Measurements from ENCODE around the gene SPRYD4. TPM values are rescaled to one million over a fixed set of nuclear protein-coding genes. Genes with fewer than 3 reads are reported as not detected.

The SPRYD4 gene
- total RNA-seq, 1 donor from 2014 or later: 3.2 TPM

GRCh38 chr12:56521209-56521589 lies 52.8 kb downstream of the SPRYD4 start:
- ATAC-seq (peak; percentile 41), DNase-seq (peak; percentile 76)
- no peak for TF ChIP-seq CTCF (IDR thresholded peaks at IDR 0.05)
- Histone ChIP-seq H3K36me3 (no peaks in the 10 kb centered on the region), H3K4me1 (peaks cover 48% of the 10 kb centered on the region), H3K4me3 (peak overlapping the region; percentile 78), H3K27ac (peak overlapping the region; percentile 91), H3K27me3 (no peaks in the 10 kb centered on the region), H3K9me3 (no peaks in the 10 kb centered on the region)
- intact Hi-C loops (cut with DNase I): no loop called here

- ATAC-seq (peak; percentile 96), DNase-seq (peak; percentile 81)
- no peaks in the 10 kb centered on the region for H3K27me3 ChIP-seq
- no peaks in the 10 kb centered on the region for H3K36me3 ChIP-seq
- intact Hi-C loops (cut with DNase I): no loop called here
- peak within 1 kb of the TSS; percentile 78 for H3K4me3 ChIP-seq
- TF ChIP-seq CTCF (IDR thresholded peaks at IDR 0.05): no peak
- H3K9me3 ChIP-seq: no peaks in the 10 kb centered on the region
- H3K4me1 ChIP-seq: peaks cover 54% of the 10 kb centered on the region
- peak within 1 kb of the TSS; percentile 91 for H3K27ac ChIP-seq
Measured at GRCh38 chr12:56521590-56522371, 53.4 kb downstream of the SPRYD4 start, which contains the start of gene RBMS2. Gene RBMS2 (plus strand): TSS chr12:56521820. CDS start chr12:56522024, 204 bp downstream.

GRCh38 chr12:56522411-56523193 lies 54.2 kb downstream of the SPRYD4 start:
- TF ChIP-seq CTCF (IDR thresholded peaks at IDR 0.05): no peak
- no peak for DNase-seq
- intact Hi-C loops (cut with DNase I): no loop called here
- no peak for ATAC-seq
- peak overlapping the region; percentile 78 for H3K4me3 ChIP-seq
- peak overlapping the region; percentile 91 for H3K27ac ChIP-seq
- no peaks in the 10 kb centered on the region for H3K36me3 ChIP-seq
- H3K4me1 ChIP-seq: peaks cover 62% of the 10 kb centered on the region
- H3K27me3 ChIP-seq: no peaks in the 10 kb centered on the region
- H3K9me3 ChIP-seq: no peaks in the 10 kb centered on the region

GRCh38 chr12:56528846-56529245 lies 60.5 kb downstream of the SPRYD4 start:
- ATAC-seq (no peak), DNase-seq (no peak)
- H3K4me1 ChIP-seq: peaks cover 68% of the 10 kb centered on the region
- no peaks in the 10 kb centered on the region for H3K27me3 ChIP-seq
- H3K4me3 ChIP-seq: no peak overlapping the region
- H3K27ac ChIP-seq: peak overlapping the region; percentile 91
- no peak for TF ChIP-seq CTCF (IDR thresholded peaks at IDR 0.05)
- no peaks in the 10 kb centered on the region for H3K9me3 ChIP-seq
- intact Hi-C loops (cut with DNase I): no loop called here
- H3K36me3 ChIP-seq: peaks cover 9% of the 10 kb centered on the region

Other genes starting within 250 kb of the SPRYD4 start
- gene RNF41, start 246.7 kb upstream of the SPRYD4 start, total RNA-seq: 51.6 TPM
- 19.8 TPM for gene NABP2, start 244.2 kb upstream of the SPRYD4 start, total RNA-seq
- gene SLC39A5, start 238.5 kb upstream of the SPRYD4 start, total RNA-seq: 0.87 TPM
- gene ANKRD52, start 210.2 kb upstream of the SPRYD4 start, total RNA-seq: 28.0 TPM
- gene COQ10A, start 201.6 kb upstream of the SPRYD4 start, total RNA-seq: 12.0 TPM
- 159 TPM for gene CS, start 168.2 kb upstream of the SPRYD4 start, total RNA-seq
- 101 TPM for gene CNPY2, start 152.6 kb upstream of the SPRYD4 start, total RNA-seq
- gene PAN2, start 134.6 kb upstream of the SPRYD4 start, total RNA-seq: 84.4 TPM
- gene IL23A, start 129.7 kb upstream of the SPRYD4 start, total RNA-seq: 0.81 TPM
- 199 TPM for gene STAT2, start 108.5 kb upstream of the SPRYD4 start, total RNA-seq
- gene APOF, start 105.7 kb upstream of the SPRYD4 start, total RNA-seq: not detected
- 9.8 TPM for gene TIMELESS, start 19.2 kb upstream of the SPRYD4 start, total RNA-seq
- not detected for gene MIP, start 13.9 kb upstream of the SPRYD4 start, total RNA-seq
- gene GLS2, start 19.6 kb downstream of the SPRYD4 start, total RNA-seq: 5.5 TPM
- gene RBMS2, start 53.2 kb downstream of the SPRYD4 start, total RNA-seq: 142 TPM
- 98.5 TPM for gene BAZ2A, start 161.7 kb downstream of the SPRYD4 start, total RNA-seq
- gene ATP5F1B, start 177.4 kb downstream of the SPRYD4 start, total RNA-seq: 338 TPM
- gene PTGES3, start 219.7 kb downstream of the SPRYD4 start, total RNA-seq: 168 TPM

Measured in upper lobe of right lung (tissue), 1 donor.